GM11168 (cell line): Measurements from ENCODE around the gene CTSE.

Source experiments
- in situ Hi-C: fragments of 300-500 bp; cut with MboI; formaldehyde crosslinking; loops from one replicate; pipeline ENCODE4 v1.12.0; 2022; ENCODE audit warnings: low sequenced_read_pairs; ENCODE audit not compliant: unreplicated experiment

CTSE gene

GRCh38 chr1:206050655-206051235, 27.1 kb upstream of the CTSE start:
- in situ Hi-C loops, result no loop called here

DNA sequence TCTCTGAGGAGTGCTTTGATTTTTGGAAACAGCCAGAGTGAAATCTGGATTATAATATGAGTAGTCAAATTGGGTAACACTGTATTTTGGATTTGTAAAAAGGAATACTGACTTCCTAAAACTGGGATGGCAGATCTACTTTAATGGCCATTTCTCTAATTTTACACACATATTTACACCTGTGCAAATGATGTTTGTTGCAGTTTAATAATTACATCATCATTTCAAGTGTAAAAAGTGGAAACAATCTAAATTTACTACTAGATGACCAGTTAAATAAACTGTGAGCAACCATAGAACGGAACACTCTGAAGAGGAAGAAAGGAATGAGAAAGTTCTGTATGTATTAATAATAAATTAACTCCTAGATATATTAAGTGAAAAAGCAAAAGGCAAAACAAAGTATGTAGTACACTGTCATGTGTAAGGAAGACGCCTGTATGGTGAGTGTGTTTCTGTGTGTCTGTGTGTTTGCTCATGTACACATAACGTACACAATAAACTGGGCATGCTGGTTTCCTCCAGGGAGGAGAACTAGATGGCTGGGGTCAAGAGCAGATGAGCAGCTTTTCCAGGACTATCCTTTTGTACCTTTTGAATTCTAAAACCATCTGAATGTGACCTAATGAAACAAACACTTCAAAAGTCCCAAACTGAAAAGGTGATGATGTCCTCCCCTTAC, 26.4 kb upstream of the CTSE start:
- in situ Hi-C loops, result no loop called here

GRCh38 chr1:206049293-206049692, 25.6 kb upstream of the CTSE start:
- in situ Hi-C loops, result no loop called here

- in situ Hi-C loops, result no loop called here
Observed at GRCh38 chr1:206048582-206048981, 24.9 kb upstream of the CTSE start.

GRCh38 chr1:206047271-206047670, 23.6 kb upstream of the CTSE start:
- in situ Hi-C loops, result no loop called here

DNA sequence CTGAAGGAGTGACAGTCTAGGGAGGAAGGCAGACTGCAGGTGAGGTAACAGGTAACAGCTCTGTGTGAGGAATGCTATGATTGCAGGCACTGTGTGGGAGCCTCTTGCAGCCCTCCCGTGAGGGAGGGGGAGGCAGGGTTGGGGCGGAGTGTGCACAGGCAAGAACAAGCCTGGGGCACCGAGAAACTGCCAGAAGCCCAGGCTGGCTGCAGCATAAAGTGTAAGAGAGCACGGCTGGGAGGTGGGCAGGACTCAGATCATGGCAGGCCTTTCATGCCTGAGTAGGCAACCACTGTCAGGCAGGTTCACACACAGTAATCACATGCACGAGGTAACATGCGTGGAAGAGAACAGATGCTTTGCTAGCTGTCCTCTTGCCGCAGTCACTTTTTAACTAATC, 17.9 kb upstream of the CTSE start:
- in situ Hi-C loops, result no loop called here

GRCh38 chr1:206040328-206040727, 16.6 kb upstream of the CTSE start:
- in situ Hi-C loops, result no loop called here

DNA sequence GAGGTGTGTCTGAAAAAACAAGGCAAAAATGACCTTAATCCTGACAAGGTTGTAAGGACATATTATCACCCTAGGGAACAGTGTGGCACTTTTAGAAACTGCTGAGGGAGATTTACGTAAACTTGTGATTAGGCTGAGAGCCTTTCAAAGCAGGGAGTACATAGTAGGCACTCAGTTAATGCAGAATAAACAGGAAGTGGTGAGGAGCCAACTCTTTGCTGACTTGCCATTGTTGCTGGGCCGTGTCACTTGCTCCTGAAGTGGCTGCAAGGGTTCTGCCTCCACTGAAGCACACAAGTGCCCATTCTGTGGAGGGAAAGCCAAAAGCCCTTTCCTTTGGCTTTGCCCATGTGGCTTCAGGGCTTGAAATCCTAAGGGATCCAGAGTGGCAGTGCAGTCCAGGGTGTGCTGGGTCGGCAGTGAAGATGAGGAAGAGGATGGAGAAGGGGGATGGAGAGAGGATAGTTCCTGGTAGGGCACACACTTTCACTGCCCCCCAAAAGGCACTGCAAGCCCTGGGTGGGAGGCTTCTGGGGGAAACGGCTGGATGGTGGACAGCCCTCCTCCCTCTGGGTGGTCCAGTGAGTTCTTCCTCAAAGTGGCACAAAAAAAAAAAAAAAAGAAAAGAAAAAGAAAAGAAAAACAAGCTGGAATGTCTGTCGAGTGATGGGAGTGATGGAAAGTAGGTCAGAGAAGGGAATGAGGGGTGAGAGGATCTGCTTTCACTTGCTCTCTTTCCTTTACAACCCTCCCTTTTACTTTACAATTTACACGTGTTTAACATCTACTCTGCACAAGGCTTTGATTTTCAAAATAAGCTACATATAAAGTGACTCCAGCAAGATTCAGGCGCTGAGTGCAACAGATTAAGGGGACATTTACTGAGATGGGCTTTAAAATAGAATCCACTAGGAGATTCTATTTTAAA, 15.6 kb upstream of the CTSE start:
- in situ Hi-C loops, result no loop called here

GRCh38 chr1:206037581-206037980, 13.9 kb upstream of the CTSE start:
- in situ Hi-C loops, result no loop called here

DNA sequence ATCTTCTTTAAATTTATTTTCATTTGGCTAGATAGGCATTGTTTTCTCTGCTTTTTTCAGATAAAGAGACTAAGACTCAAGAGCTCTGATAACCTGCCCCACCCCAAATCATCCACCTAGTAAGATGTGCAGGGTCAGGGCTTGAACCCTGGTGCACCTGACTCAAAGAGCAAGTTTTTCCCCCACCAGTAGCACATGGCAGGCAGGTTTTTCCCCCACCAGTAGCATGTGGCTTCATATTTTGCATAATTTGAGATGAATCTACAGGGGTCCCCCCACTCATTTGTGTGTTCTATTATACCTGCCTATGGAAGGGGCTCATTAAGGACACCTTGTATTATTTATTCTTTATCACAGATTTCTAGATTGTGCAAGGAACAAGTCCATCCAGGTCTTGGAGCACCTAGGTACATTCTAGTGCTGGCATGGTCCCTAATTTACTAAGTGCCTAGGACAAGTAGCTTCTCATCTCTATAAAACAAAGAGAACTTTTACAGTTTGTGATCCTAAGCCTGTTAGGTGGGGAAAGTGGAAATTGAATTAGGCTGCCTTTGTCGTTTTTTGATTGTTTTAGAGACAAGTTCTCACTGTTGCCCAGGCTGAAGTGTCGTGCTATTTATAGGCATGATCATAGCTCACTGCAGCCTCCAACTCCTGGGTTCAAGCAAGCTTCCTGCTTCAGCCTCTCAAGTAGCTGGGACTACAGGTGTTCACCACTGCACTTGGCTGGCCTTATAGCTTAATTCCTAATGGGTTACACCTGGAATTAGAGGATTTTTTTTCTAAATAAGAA, 13.2 kb upstream of the CTSE start:
- in situ Hi-C loops, result no loop called here

GRCh38 chr1:206035027-206035426, 11.3 kb upstream of the CTSE start:
- in situ Hi-C loops, result no loop called here

DNA sequence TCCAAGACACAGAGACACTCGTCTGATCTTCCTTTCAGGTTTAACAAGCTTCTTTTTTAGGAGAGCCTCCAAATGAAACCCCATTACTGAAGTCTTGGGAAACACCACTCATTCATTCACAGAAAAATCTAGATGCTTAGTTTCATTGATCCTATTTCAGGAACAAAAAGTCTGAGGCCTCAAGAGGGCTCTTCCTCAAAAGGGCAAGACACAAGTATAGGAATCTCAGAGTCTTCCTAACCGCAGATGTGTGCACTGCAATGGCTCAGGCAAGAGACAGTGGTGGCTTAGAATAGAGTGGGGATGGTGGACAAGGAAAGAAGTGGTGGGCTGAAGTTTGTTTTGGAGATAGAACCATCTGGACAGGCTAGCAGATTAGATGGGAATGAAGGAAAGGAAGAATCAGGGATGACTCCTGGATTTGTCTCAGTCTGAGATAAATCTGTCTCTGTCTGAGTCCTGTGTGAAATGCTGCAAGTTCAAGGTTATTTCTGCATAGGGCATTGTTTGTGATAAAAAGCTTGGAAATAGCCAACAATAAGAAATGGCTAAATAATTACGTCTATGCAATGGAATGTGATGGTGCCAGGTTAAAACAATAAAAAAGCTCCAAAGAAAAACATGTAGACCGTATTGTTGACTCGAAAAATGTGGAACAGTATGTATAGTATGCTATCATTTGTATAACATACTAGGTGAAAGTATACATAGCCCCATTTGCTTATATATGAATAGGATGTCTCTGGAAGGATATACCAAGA, 8.9 kb upstream of the CTSE start:
- in situ Hi-C loops, result loop anchor here (5.0 kb wide), 1 partner anchor 70 kb away; no protein-coding TSS in a partner anchor

- in situ Hi-C loops, result loop anchor here (5.0 kb wide), 1 partner anchor 72 kb away; no protein-coding TSS in a partner anchor
Observed at GRCh38 chr1:206030714-206031113, 7.0 kb upstream of the CTSE start.

- in situ Hi-C loops, result loop anchor here (5.0 kb wide), 1 partner anchor 72 kb away; no protein-coding TSS in a partner anchor
Observed at GRCh38 chr1:206030191-206030590, 6.5 kb upstream of the CTSE start.

GRCh38 chr1:206029484-206029883, 5.8 kb upstream of the CTSE start:
- in situ Hi-C loops, result no loop called here

- in situ Hi-C loops, result no loop called here
Observed at GRCh38 chr1:206025283-206025820, 1.7 kb upstream of the CTSE start.

- in situ Hi-C loops, result no loop called here
Observed at GRCh38 chr1:206022766-206023165, 929 bp downstream of the CTSE start.

- in situ Hi-C loops, result no loop called here
Observed at GRCh38 chr1:206021626-206022365, 1.9 kb downstream of the CTSE start.
